ENCODE data around the gene PYGB. TPM values are rescaled to one million over a fixed set of nuclear protein-coding genes. Genes with fewer than 3 reads are reported as not detected.

PYGB gene
- total RNA-seq, 3 donors from 2014 or later: 247 to 252 (median 247) TPM

DNA sequence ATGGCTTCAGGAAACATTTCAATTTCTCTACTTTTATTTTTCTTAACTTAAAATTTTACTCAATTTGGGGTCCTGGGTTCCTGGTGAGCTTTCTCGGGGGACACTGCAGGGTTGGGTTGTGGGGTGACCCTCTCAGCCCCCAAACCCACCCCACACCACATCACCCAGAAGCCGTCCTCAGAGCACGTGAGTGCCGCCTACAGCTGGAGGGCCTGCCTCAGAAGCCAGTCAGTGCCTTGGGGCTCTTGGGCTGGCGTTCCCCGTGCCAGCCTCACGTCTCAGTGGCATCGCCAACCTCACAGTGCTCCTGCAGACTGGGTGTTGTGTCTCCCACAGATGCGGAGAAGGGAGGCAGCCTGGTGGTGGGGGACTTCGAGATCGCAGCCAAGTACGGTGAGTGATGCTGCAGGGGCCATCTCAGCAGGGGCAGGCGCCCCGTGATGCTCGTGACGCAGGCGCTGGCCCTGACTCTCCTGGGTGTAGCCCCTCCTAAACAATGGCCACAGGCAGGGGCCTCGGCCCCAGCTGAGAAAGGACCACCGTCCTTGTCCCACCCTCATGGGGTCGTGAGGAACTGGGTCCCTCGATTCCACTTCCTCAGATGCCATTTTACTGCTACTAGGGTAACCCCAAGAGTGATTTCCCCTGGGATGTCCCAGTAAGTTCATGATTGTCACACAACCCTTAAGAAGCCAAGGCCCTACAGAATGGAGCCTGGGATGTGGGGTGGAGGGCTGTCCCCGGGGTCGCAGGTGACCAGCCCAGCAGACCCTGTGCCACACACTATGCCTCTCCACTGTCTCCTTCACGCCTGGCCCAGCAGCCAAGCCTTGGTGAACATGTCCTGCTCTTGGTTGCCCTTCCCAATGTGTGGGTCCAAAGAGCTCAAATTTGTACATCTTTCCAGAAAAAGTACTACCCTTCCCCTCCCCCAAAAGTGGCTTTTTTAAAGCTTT, 23.8 kb upstream of the PYGB start:
- peak in 1 of 3 donors; percentile 44 for DNase-seq
- intact Hi-C loops (cut with DNase I, micrococcal nuclease): no loop called here
- Histone ChIP-seq H3K4me1 (ENCODE audit: low read depth) (peaks cover 24% of the 10 kb centered on the region), H3K4me3 (no peak overlapping the region), H3K9me3 (no peaks in the 10 kb centered on the region), H3K36me3 (ENCODE audit: low read depth) (no peaks in the 10 kb centered on the region)
- no peak for ATAC-seq
- TF ChIP-seq, protein P1, sequence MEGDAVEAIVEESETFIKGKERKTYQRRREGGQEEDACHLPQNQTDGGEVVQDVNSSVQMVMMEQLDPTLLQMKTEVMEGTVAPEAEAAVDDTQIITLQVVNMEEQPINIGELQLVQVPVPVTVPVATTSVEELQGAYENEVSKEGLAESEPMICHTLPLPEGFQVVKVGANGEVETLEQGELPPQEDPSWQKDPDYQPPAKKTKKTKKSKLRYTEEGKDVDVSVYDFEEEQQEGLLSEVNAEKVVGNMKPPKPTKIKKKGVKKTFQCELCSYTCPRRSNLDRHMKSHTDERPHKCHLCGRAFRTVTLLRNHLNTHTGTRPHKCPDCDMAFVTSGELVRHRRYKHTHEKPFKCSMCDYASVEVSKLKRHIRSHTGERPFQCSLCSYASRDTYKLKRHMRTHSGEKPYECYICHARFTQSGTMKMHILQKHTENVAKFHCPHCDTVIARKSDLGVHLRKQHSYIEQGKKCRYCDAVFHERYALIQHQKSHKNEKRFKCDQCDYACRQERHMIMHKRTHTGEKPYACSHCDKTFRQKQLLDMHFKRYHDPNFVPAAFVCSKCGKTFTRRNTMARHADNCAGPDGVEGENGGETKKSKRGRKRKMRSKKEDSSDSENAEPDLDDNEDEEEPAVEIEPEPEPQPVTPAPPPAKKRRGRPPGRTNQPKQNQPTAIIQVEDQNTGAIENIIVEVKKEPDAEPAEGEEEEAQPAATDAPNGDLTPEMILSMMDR (IDR thresholded peaks at IDR 0.05): no peak

DNA sequence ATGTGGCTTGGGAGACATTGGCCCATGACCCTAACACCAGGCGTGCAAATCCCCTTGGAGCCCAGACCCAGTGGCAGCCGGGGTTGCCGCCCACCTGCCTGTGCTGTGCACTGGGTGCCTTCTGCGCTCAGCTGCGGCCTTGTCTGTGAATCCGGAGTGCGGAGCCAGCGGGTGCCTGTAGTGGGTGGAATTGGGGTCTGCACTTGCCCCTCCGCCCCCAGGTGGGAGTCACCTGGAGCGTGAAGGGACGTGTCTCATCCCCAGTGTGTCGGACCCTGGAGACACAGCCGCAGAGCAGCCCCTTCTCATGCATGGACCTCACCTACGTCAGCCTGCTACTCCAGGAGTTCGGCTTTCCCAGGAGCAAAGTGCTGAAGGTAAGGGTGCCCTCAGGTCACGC, 22.9 kb upstream of the PYGB start:
- intact Hi-C loops (cut with DNase I, micrococcal nuclease): no loop called here
- H3K9me3 ChIP-seq: no peaks in the 10 kb centered on the region
- H3K4me3 ChIP-seq: no peak overlapping the region
- H3K36me3 ChIP-seq (ENCODE audit: low read depth): no peaks in the 10 kb centered on the region
- TF ChIP-seq, protein P1 (IDR thresholded peaks at IDR 0.05): no peak
- DNase-seq (peak in 1 of 3 donors; percentile 51), ATAC-seq (no peak)
- H3K4me1 ChIP-seq (ENCODE audit: low read depth): peaks cover 22% of the 10 kb centered on the region

DNA sequence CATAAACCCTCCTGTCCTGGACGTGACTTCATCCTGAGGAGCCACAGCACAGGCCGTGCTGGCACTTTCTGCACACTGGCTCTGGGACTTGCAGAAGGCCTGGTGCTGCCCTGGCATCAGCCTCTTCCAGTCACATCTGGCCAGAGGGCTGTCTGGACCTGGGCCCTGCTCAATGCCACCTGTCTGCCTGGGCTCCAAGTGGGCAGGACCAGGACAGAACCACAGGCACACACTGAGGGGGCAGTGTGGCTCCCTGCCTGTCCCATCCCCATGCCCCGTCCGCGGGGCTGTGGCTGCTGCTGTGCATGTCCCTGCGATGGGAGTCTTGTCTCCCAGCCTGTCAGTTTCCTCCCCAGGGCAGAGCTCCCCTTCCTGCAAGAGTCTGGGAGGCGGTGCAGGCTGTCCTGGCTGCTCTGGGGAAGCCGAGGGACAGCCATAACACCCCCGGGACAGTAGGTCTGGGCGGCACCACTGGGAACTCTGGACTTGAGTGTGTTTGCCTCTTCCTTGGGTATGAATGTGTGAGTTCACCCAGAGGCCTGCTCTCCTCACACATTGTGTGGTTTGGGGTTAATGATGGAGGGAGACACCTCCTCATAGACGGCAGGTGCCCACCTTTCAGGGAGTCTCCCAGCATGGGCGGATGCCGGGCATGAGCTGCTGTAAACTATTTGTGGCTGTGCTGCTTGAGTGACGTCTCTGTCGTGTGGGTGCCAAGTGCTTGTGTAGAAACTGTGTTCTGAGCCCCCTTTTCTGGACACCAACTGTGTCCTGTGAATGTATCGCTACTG, 22.0 kb upstream of the PYGB start:
- intact Hi-C loops (cut with DNase I, micrococcal nuclease): no loop called here
- no peak for ATAC-seq
- Histone ChIP-seq H3K4me1 (ENCODE audit: low read depth) (peaks cover 21% of the 10 kb centered on the region), H3K9me3 (no peaks in the 10 kb centered on the region), H3K4me3 (no peak overlapping the region), H3K36me3 (ENCODE audit: low read depth) (no peaks in the 10 kb centered on the region)
- DNase-seq: peak in 1 of 3 donors; percentile 26
- TF ChIP-seq, protein P1 (IDR thresholded peaks at IDR 0.05): no peak

DNA sequence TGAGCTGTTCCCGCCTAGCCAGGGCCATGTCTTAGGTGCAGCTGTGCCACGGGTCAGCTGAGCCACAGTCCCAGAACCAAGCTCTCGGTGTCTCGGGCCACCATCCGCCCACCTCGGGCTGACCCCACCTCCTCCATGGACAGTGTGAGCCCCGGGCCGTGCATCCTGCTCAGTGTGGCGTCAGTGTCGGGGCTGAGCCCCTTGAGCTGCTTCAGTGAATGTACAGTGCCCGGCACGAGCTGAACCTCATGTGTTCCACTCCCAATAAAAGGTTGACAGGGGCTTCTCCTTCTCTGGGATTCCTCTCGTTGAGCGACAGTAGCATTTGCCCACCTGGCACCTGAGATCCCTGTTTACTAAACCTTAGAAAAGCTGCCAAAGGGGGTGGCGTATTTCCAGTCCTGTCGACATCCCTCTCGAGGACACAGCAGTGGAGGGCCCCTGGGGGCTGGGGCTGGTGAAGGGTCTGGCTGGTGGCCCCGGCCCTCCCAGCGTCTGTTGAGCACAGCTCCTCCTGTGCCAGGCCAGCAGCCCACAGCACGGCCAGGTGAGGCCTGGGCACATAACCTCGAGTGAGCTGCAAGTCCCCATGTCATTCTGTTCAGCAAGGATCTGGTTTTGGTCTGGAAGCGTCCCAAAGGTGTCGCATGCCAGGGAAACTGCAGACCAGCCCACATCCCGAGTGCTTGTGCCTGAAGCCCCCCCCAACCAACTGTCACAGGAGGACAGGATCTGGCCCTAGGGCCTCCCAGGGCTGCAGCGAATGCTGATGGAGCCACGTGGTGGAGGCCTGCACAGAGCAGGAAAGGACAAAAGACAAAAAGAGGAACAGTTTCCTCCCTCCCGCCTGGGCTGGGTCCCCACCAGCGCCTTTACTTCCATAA, 21.2 kb upstream of the PYGB start:
- Histone ChIP-seq H3K4me1 (ENCODE audit: low read depth) (peaks cover 23% of the 10 kb centered on the region), H3K9me3 (no peaks in the 10 kb centered on the region), H3K4me3 (no peak overlapping the region), H3K36me3 (ENCODE audit: low read depth) (no peaks in the 10 kb centered on the region)
- DNase-seq (peak in 2 of 3 donors; percentile 38 to 45), ATAC-seq (no peak)
- TF ChIP-seq, protein P1 (IDR thresholded peaks at IDR 0.05): no peak
- intact Hi-C loops (cut with DNase I, micrococcal nuclease): no loop called here

DNA sequence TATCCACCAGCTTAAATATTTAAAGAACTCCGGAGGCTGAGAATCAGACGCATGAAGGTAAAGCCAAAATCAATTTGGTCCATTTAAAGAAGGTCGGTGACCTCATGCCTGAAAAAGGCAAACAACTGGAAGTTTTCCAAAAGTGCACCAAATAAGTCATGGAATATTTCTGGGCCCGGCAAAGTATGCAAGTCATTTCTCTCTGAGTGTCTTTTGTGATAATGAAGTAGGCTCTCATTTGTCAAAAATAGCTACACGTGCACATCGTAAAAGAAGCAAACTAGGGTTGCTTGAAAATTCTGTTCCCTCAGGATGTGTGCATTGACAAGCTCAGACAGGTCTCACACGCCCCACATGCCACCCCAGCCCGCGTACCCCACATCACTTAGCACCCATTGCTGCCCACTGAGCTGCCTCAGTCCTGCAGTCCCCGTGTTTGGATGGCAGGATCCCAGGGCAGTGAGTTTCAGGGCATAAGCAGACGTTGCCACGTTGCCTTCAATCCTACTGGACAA, 20.5 kb upstream of the PYGB start:
- DNase-seq (peak in 2 of 3 donors; percentile 30 to 46), ATAC-seq (no peak)
- no peak overlapping the region for H3K4me3 ChIP-seq
- TF ChIP-seq, protein P1 (IDR thresholded peaks at IDR 0.05): no peak
- no peaks in the 10 kb centered on the region for H3K9me3 ChIP-seq
- intact Hi-C loops (cut with DNase I, micrococcal nuclease): no loop called here
- H3K36me3 ChIP-seq (ENCODE audit: low read depth): no peaks in the 10 kb centered on the region
- peaks cover 20% of the 10 kb centered on the region for H3K4me1 ChIP-seq (ENCODE audit: low read depth)
